ENCODE measurements around the gene WSCD2. TPM values are rescaled to one million over a fixed set of nuclear protein-coding genes. Genes with fewer than 3 reads are reported as not detected.

The WSCD2 gene
- total RNA-seq, 1 experiment from 2014 or later = not detected

DNA sequence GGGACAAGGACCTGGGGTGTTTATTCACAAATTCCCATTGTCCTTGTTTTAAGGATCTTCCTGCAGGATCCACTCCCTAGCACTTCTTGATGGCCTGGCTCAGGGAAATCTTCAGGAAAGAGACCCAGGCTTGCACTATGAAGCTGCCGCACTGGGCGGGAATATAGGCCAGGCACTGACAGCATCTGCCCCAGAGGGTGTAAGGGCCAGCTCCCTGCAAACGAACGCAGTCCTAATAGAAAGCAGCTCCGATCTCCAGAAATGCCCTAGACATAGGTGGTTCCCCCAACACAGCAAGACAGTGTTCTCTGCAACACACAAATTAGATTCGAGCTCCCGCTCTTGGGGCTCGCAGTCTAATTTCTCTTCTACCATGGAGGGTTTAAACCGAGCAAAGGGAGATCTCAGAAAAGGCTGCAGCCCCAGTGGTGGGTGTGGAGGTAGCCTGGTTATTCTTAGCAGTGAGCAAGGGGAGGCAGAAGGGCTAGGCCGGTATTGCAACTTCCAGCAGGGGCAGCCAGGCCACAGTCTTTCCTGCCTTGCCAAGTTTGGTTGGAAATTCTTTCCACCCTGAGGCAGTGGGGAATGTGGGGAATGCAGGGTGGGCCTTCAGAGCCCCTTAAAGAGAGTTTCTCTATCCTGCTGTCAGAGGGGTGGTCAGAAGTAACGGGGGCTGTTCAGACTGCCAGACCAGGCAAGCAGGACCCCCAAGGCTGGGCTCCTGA, 16.1 kb upstream of the WSCD2 start:
- no peak overlapping the region for H3K4me3 ChIP-seq (ENCODE audit: low read depth, low read length)
- CTCF ChIA-PET = no interaction called here
- H3K27me3 ChIP-seq (replicated peaks; ENCODE audit: control insufficient read depth, insufficient read depth, low read length) = no peaks in the 10 kb centered on the region; the same call in 1 of the 2 replicates
- Mint-ChIP-seq H3K36me3 (ENCODE audit: insufficient read depth, unreplicated experiment) (peaks cover 5% of the 10 kb centered on the region), H3K9me3 (ENCODE audit: unreplicated experiment) (no peaks in the 10 kb centered on the region), H3K27me3 (ENCODE audit: insufficient read depth, unreplicated experiment) (peaks cover 6% of the 10 kb centered on the region), H3K4me3 (ENCODE audit: unreplicated experiment) (no peak overlapping the region), H3K4me1 (ENCODE audit: low read depth, unreplicated experiment) (no peaks in the 10 kb centered on the region), H3K27ac (ENCODE audit: unreplicated experiment) (no peak overlapping the region)
- no peaks in the 10 kb centered on the region for H3K4me1 ChIP-seq
- DNase-seq = no peak
- TF ChIP-seq, protein P1, sequence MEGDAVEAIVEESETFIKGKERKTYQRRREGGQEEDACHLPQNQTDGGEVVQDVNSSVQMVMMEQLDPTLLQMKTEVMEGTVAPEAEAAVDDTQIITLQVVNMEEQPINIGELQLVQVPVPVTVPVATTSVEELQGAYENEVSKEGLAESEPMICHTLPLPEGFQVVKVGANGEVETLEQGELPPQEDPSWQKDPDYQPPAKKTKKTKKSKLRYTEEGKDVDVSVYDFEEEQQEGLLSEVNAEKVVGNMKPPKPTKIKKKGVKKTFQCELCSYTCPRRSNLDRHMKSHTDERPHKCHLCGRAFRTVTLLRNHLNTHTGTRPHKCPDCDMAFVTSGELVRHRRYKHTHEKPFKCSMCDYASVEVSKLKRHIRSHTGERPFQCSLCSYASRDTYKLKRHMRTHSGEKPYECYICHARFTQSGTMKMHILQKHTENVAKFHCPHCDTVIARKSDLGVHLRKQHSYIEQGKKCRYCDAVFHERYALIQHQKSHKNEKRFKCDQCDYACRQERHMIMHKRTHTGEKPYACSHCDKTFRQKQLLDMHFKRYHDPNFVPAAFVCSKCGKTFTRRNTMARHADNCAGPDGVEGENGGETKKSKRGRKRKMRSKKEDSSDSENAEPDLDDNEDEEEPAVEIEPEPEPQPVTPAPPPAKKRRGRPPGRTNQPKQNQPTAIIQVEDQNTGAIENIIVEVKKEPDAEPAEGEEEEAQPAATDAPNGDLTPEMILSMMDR (IDR thresholded peaks at IDR 0.05; ENCODE audit: insufficient read depth in 1 of 2, low read depth in 1 of 2, low read length in 1 of 2, severe bottlenecking in 1 of 2, unreplicated experiment in 1 of 2) = no peak
- intact Hi-C loops (cut with micrococcal nuclease; ENCODE audit: unreplicated experiment) = no loop called here
- BruUV-seq (replicated peaks) = no TSS peak
- no peaks in the 10 kb centered on the region for H3K9me3 ChIP-seq
- POLR2A ChIA-PET = no interaction called here
- H3K36me3 ChIP-seq (ENCODE audit: control insufficient read depth, insufficient read depth, low read length) = no peaks in the 10 kb centered on the region

DNA sequence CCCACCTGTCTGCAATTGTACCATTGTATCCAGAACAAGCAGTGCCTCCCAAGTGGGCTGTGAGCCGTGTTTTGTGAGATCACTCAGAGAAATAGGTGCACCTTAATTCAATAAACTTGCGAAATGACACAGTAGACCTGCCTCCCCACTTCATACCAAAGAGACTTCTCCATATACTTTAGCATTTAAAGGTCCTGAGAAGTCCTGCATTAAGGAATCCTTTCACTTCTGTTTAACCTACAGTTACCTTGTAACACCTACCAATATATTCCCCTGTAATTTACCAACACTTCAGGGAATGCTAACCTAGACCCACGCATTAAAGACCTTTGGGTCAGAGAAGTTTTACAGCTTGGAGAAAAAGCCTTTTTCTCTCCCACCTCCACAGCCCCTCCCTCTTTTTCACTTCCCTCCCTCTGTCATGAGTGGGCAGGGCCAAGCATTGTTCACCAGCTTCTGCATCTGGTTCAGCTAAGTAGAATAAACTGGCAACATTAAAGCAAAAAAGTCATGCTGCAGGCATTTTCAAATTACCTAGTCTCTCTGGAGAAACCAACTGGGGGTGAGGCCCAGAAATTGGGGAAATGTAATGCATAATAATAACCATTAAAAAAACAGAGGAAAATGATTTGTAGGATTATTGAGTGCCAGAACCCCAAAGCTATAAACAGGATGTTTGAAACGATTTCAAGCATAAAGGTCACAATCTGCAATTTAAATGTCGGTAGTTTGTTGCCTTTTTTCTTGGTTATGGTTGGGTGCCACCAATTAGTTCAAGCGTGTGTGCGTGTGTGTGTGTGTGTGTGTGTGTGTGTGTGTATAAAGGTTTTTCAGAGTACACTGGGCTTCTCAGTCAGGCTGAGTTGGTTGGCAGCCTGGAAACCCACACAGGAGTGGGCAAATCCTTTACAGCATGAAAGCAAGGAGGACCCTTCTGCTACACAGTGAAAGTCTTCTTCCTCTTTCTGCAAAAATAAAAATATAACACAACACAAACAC, 13.7 kb upstream of the WSCD2 start:
- Histone ChIP-seq H3K4me1 (no peaks in the 10 kb centered on the region), H3K4me3 (ENCODE audit: low read depth, low read length) (no peak overlapping the region), H3K9me3 (no peaks in the 10 kb centered on the region), H3K27me3 (replicated peaks; ENCODE audit: control insufficient read depth, insufficient read depth, low read length) (no peaks in the 10 kb centered on the region), H3K36me3 (ENCODE audit: control insufficient read depth, insufficient read depth, low read length) (no peaks in the 10 kb centered on the region)
- Mint-ChIP-seq H3K9me3 (ENCODE audit: unreplicated experiment) (no peaks in the 10 kb centered on the region), H3K27ac (ENCODE audit: unreplicated experiment) (no peak overlapping the region), H3K4me3 (ENCODE audit: unreplicated experiment) (no peak overlapping the region), H3K36me3 (ENCODE audit: insufficient read depth, unreplicated experiment) (peaks cover 5% of the 10 kb centered on the region), H3K27me3 (ENCODE audit: insufficient read depth, unreplicated experiment) (peaks cover 8% of the 10 kb centered on the region), H3K4me1 (ENCODE audit: low read depth, unreplicated experiment) (no peaks in the 10 kb centered on the region)
- POLR2A ChIA-PET = no interaction called here
- CTCF ChIA-PET = no interaction called here
- DNase-seq = no peak
- BruUV-seq (replicated peaks) = no TSS peak
- intact Hi-C loops (cut with micrococcal nuclease; ENCODE audit: unreplicated experiment) = no loop called here
- TF ChIP-seq, protein P1 (IDR thresholded peaks at IDR 0.05; ENCODE audit: insufficient read depth in 1 of 2, low read depth in 1 of 2, low read length in 1 of 2, severe bottlenecking in 1 of 2, unreplicated experiment in 1 of 2) = no peak

DNA sequence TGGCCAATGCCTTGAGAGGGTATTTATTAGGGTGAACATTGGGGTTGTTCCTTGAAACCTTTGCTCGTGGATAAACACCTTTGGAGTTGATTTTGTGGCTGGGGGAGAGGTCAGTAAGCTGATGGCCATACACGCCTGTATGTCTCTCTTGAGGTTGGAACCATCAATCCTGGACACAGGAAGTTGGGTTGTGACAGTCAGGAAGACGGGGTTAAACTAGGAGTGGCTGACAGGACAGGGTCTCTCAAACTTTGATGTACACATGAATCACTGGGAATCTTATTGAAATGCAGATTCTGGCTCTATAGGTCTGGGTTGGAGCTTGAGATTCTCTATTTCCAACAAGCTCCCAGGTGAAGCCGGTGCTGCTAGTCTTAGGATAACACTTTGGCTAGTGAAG, 12.8 kb upstream of the WSCD2 start:
- H3K9me3 ChIP-seq = no peaks in the 10 kb centered on the region
- Mint-ChIP-seq H3K36me3 (ENCODE audit: insufficient read depth, unreplicated experiment) (peaks cover 5% of the 10 kb centered on the region), H3K9me3 (ENCODE audit: unreplicated experiment) (no peaks in the 10 kb centered on the region), H3K4me3 (ENCODE audit: unreplicated experiment) (no peak overlapping the region), H3K4me1 (ENCODE audit: low read depth, unreplicated experiment) (no peaks in the 10 kb centered on the region), H3K27ac (ENCODE audit: unreplicated experiment) (no peak overlapping the region), H3K27me3 (ENCODE audit: insufficient read depth, unreplicated experiment) (peaks cover 8% of the 10 kb centered on the region)
- no peak for DNase-seq
- no peaks in the 10 kb centered on the region for H3K4me1 ChIP-seq
- CTCF ChIA-PET = no interaction called here
- intact Hi-C loops (cut with micrococcal nuclease; ENCODE audit: unreplicated experiment) = no loop called here
- POLR2A ChIA-PET = no interaction called here
- no peaks in the 10 kb centered on the region for H3K36me3 ChIP-seq (ENCODE audit: control insufficient read depth, insufficient read depth, low read length)
- no TSS peak for BruUV-seq (replicated peaks)
- no peaks in the 10 kb centered on the region for H3K27me3 ChIP-seq (replicated peaks; ENCODE audit: control insufficient read depth, insufficient read depth, low read length)
- TF ChIP-seq, protein P1 (IDR thresholded peaks at IDR 0.05; ENCODE audit: insufficient read depth in 1 of 2, low read depth in 1 of 2, low read length in 1 of 2, severe bottlenecking in 1 of 2, unreplicated experiment in 1 of 2) = no peak
- H3K4me3 ChIP-seq (ENCODE audit: low read depth, low read length) = no peak overlapping the region
